GM19240 (cell line): ENCODE measurements around the gene POLR2E.
"Not testable (repeated sequence)": the region's sequence is repeated elsewhere in the genome, so short reads cannot be mapped to it uniquely, and the experiment has no call there.

ENCODE experiments used
- DNase-seq: peaks from one replicate; pipeline ENCODE4 v3.0.0; 2011; ENCODE audit warnings: low spot score; ENCODE audit not compliant: insufficient read length

Gene POLR2E

DNA sequence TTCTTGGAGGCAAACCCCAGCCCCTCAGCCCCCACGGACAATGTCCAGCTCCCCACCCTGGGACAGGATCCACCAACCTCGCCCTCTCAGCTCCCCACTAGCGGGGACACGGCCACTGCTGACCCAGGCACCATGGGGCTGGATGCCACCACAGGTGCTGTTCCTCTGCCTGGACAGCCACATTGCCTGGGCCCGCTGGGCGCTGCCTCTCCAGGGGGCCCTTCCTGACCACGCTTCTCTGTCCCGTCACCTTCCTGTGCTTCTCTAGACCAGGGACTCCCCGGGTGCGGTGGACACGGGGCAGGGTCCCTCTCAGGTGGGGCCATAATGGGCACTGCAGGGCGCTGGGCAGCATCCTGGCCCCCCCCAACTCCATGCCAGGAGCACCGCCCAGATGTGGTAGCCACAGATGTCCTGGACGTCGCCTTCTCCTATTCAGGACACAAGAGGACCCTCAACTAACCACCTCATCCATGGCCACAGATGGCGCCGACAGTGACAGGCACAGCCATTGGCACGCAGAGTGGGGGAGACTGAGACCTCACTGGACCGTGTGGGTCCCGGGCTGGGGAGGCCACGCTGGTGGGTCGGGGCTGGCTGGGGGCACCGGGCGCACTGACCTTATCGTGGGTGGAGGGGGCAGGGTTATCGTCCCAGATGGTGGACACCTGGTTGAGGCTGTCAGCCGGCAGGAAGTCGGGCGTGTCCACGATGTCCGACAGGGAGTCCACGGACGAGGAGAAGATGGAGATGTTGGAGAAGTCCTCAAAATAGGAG, 32.0 kb upstream of the POLR2E start:
- no peak for DNase-seq

- DNase-seq, result no peak
Observed at GRCh38 chr19:1125601-1126467, 30.7 kb upstream of the POLR2E start.

- DNase-seq, result no peak
Observed at GRCh38 chr19:1123885-1124677, 28.9 kb upstream of the POLR2E start.

- no peak for DNase-seq
Observed at GRCh38 chr19:1123381-1123780, 28.2 kb upstream of the POLR2E start.

DNA sequence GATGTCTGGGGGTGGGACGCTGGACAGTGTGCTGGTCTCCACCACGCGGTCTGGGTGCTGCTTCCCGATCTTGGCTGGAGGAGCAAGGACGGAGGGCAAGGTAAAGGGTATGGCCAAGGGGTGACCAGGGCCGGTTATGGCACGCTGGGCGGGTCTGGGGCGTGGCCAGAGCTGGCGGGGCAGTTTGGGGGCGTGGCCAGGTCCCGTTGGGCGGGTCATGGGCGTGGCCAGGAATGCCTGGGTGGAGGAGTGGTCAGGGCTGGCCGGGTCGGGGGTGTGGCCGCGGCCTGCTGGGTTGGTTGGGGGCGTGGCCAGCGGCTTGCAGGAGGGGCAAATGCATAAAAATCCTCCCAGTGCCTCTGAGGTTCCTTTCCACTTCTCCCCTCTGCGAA, 27.8 kb upstream of the POLR2E start:
- DNase-seq, result no peak

GRCh38 chr19:1122021-1122971, 27.1 kb upstream of the POLR2E start:
- no peak for DNase-seq

DNA sequence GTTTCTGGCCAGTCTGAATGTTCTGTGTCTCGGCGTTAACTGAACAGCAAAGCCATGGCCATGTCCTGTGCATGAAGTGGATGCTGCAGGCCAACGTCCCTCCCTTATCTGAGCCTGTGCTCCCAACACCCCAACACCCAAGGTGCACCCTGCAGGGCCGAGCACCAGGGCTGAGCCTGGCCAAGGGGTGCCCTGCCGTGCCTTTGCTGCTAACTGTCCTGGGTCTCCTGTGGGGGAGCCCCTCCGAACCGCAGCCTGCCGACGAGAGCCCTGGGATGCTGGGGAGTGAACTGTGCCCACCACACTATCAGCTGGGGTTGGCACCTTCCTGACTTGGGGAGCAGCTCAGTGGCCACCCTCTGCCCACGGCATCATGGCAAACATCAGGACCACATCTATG, 26.2 kb upstream of the POLR2E start:
- no peak for DNase-seq

- no peak for DNase-seq
Observed at GRCh38 chr19:1119475-1120217, 24.5 kb upstream of the POLR2E start.

DNA sequence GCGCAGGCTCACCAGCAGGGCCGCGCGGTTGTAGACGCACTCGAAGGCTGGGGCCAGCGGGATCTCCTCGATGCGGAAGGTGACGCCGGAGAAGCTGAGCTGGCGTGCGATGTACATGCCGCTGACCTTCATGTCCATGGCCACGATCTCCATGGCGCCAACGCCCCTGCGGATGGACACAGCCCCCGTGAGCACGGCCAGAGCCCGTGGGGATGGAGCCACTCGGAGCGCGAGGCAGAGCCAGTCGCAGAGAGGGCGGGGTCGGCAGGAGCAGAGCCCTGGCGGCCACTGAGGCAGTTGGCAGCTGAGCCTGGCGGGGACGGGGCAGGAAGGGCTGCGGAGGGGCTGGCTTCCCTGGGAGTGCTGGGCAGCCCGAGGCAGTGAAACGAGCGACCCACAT, 23.8 kb upstream of the POLR2E start:
- no peak for DNase-seq

DNA sequence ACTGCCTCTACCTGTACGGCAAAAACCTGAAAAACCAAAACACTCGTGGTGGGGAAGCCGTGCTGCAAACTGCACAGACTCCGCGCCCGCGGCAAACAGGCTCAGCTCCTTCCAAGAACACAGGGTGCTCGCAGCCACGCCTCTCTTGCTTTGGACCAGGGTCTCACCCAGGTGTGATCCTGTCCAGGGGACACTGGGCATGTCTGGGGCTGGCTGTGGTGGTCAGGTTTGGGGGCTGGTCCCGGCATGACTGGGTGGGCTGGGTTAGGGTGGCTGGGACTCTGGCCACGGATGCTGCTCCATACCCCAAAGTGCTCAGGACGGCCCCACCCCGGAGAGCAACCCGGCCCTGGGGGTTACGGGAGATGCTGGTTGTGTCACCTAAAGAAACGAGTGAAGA, 22.5 kb upstream of the POLR2E start:
- DNase-seq, result no peak

GRCh38 chr19:1116726-1117581, 21.8 kb upstream of the POLR2E start:
- DNase-seq, result no peak

- no peak for DNase-seq
Observed at GRCh38 chr19:1115646-1116420, 20.7 kb upstream of the POLR2E start.

DNA sequence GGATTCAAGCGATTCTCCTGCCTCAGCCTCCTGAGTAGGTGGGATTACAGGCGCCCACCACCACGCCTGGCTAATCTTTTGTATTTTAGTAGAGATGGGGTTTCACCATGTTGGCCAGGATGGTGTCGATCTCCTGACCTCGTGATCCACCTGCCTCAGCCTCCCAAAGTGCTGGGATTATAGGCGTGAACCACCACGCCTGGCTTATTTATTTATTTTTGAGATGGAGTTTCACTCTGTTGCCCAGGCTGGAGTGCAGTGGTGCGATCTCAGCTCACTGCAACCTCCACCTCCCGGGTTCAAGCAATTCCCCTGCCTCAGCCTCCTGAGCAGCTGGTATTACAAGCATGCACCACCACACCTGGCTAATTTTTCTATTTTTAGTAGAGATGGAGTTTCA, 19.6 kb upstream of the POLR2E start:
- not testable (repeated sequence) for DNase-seq

GRCh38 chr19:1113986-1114483, 18.9 kb upstream of the POLR2E start:
- DNase-seq, result no peak

- DNase-seq, result peak; percentile 99
Observed at GRCh38 chr19:1113030-1113985, 18.1 kb upstream of the POLR2E start.

GRCh38 chr19:1112268-1113029, 17.3 kb upstream of the POLR2E start:
- DNase-seq, result no peak
